NCI-H2107 treated with DMSO at 0.1 percent for 48 hours (cell line): ENCODE data around the gene CHMP1A.

Source experiments
- DNase-seq: peaks from one replicate; lab custom pipeline; 2025; ENCODE audit not compliant: unreplicated experiment; lab: John Stamatoyannopoulos, UW

Gene CHMP1A

DNA sequence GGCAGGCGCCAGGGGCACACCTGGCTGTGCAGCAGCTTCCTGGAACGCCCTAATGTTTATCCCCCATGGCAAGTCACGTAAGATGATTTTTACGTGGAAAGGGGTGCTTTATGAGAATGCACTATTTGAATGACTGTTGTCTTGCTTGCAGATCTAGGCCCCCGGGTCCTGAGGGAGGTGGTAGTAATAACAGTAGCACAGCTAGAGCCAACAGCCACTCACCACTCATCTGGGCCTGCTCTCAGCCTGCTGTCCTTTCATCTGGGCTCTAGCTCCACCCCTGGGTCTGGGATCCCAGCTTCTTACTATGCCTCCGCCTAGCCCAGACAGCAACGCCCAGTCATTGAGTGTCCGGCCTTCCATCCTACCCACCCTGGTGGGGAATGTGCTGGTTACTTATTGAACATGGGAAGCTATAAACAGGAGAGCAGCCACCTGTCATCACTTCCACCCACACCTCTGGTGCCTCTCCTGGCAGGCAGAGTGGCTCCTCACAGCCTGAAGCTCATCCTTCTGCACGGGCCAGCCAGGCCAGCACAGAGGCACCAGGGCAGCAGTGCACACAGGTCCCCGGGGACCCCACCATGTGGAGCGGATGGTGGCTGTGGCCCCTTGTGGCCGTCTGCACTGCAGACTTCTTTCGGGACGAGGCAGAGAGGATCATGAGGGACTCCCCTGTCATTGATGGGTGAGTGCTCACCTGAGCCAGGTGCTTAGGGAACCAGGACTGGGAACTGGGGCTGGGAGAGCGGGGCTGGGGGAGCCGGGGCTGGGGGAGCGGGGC is 27.5 kb downstream of the CHMP1A start:
- no peak for DNase-seq

- DNase-seq, result no peak
Observed at GRCh38 chr16:89624777-89625761, 32.4 kb downstream of the CHMP1A start.

DNA sequence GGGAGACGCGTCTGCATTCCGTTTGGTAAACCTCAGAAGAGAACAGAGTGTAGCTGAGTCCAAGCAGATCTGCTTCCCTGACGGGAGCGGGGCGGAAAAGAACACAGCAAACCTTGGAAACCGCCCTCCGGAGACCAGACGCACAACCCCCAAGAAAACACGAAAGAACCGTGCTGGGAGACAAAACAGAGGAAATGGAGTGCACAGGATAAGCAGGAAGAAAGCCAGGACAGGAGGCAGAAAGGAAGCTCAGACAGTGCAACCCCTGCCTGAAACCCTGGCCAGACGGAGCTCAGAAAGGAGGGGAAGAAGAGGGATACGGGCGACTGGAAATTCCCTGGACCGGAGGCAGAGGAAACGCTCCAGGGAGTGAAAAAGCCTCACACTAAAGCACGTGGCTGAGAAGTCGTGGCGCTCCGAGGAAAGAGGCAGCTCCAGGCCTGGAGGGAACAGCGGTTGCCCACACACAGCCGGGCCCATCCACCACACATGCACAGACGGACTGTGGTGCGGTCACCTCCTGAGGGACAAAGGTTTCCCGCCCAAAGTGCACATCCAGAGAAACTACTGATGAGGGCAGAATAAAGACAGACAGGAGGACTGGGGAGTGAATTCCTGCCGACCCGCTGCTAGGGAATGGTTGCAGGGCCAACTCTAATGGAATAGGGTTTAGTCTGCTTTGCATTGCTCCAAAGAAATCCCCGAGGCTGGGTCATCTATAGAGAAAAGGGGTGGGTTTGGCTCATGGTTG is 33.8 kb downstream of the CHMP1A start:
- DNase-seq, result no peak

DNA sequence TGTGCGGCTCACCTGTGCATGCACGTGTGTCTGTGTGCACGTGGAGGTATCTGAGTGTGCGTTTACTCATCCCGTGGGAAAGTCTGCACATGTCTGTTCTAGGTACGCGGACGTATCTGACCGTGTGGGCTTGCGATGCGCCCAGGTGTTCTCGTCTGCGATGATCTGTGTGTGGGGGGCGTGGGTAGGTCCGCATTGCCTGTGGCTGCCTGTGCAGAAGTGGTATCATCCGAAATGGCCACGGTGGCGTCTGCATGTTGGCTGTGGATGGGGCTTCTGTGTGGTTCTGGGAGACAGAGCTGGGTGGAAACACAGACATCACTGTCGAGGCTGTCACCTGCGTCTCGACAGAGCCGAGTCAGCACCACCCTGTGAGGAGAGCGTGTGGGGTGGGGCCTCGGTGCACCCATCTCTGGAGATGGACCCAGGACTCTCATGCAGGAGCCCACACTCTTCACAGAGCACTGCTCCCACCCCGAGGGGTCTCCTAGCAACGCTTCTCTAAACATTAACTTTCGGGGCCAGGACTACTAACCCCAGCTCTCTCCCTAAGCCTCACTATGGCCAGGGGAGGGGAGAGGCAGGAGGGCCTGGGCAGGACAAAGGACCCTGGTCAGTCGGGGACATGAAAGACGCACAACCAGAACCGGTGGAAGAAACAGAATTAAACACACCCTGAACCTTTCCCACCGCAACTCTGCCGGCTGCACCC is 35.7 kb downstream of the CHMP1A start:
- no peak for DNase-seq

- DNase-seq, result no peak
Observed at GRCh38 chr16:89621136-89621697, 36.3 kb downstream of the CHMP1A start.

DNA sequence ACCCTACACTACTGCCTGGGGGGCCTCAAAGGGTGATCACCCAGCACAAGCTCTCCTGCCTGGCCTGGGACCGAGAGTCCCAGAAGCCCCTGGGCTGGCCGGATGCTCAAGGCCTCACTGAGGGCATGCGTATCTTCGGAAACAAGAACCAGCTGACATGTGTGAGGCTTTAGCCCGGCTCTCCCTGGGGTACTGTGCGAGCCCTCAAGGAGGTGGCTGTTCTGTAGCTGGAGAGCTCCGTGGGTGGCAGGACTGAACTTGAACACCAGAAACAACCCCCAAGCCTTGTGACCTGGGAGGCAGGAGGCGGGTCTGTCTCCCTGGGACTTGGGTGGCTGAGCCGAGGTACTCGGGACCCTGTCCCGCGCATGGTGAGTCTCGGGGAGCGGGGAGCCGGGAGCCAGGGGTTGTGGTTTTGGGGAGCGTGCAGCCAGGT is 37.1 kb downstream of the CHMP1A start:
- DNase-seq, result no peak

GRCh38 chr16:89619840-89620239 is 37.7 kb downstream of the CHMP1A start:
- no peak for DNase-seq

DNA sequence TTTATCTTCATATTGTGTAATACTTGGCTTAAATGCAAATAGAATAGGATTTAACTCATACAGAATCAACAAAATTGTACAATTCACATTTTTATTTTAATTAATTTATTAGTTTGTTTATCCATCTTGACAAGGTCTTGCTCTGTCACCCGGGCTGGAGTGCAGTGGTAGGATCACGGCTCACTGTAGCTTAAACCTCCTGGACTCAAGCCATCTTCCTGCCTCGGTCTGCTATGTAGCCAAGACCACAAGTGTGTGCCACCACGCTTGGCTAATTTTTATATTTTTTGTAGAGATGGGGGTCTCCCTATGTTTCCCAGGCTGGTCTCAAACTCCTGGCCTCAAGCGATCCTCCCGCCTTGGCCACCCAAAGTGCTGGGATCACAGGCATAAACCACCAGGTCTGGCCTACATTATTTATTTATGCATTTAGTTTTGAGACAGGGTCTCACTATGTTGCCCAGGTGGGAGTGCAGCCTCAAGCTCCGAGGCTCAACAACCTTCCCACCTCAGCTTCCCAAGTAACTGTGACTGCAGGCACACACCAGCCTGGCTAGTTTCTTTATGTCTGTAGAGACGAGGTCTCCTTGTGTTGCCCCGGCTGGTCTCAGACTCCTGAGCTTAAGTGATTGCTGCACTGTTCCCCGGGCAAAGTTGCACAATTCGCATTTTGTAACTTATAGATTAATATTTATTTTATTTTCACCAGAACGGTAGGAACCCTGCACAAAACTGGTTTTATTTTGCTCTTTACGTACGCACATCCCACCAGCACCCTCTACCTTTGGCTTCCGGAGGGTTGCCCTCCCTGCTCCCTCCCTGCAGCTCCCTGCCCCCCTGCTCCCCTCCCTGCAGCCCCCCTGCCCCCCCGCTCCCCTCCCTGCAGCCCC is 39.2 kb downstream of the CHMP1A start:
- DNase-seq, result no peak

DNA sequence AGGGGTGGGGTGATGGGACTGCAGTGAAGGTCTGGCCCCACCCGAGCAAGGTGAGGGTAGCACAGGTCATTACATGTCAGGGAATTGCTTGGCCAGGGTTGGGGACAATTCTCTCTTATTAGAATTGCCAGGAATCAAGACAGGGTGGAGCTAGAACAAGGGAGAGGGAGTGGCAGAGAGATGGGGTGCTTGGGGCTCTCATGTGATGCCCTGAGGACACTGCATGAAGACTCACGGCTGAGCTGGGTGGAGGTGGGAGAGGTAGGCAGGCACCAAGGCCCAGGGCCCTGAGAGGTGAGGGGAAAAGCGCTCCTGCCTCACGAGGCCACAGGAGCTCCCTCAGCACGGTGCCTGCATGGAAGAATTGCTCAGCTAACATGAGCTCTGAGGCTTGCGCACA is 40.5 kb downstream of the CHMP1A start:
- DNase-seq, result no peak

DNA sequence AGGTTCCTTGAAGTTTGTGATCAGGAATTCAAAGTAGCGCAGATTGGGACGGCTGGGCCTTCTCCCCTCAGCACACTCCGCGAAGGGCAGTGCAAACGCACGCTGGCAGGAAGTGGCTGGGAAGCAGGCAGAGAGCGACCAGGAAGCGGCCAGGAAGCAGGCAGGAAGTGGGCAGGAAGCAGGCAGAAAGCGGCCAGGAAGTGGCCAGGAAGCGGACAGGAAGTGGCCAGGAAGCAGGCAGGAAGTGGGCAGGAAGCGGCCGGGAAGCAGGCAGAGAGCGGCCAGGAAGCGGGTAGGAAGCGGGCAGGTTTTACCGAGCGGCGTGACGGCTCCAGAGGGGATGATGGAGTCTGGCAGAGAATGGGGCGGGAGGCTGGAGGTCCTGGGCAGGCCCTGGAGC is 40.9 kb downstream of the CHMP1A start:
- no peak for DNase-seq

DNA sequence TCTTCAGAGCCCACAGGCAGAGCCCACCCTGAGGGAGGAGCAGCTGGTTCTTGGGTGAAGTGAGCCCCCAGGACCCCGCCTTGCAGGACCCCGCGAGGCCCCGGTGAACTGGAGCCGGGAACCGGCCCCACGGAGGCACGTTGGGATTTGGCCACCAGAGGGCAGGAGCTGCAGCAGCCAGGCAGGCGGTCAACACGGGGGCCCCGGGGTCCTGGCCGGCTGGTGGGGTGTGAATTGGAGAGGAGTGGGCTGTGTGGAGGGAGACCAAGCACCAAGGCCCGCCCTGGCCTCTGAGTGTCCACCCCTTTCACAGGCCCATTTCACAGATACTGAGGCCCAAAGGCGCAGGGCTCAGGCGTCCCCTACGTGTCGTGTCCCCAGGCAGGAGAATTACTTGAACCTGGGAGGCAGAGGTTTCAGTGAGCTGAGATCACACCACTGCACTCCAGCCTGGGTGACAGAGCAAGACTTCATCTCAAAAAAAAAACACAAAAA is 41.9 kb downstream of the CHMP1A start:
- DNase-seq, result no peak

- DNase-seq, result no peak
Observed at GRCh38 chr16:89615176-89615575, 42.3 kb downstream of the CHMP1A start.

DNA sequence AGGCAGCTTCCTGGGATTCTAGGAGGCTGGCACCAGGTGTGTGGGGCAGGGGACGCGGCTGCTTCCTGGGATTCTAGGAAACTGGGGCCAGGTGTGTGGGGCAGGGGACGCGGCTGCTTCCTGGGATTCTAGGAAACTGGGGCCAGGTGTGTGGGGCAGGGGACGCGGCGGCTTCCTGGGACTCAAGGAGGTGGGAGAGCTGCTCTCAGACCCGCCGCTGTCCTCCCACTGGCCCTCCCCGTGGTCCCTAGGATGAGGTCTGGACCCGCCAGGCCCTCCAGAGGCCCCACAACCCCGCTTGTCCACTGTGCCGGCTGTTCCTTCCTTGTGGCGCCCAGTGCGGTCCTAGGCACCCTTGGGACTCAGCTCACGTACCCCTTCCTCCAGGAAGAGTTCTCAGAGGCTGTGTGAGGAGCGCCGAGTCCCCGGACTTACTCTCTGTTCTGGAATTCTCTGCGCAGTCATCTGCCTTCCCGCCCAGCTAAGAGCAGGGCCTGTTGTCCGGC is 43.5 kb downstream of the CHMP1A start:
- DNase-seq, result no peak

- no peak for DNase-seq
Observed at GRCh38 chr16:89613231-89613953, 44.1 kb downstream of the CHMP1A start, which contains the start of gene DPEP1. Gene DPEP1, plus strand, starts transcription at chr16:89613642. Its CDS starts 16,769 bp downstream, at chr16:89630411.

GRCh38 chr16:89612415-89613166 is 44.9 kb downstream of the CHMP1A start:
- no peak for DNase-seq

- DNase-seq, result no peak
Observed at GRCh38 chr16:89610108-89610453, 47.4 kb downstream of the CHMP1A start.

DNA sequence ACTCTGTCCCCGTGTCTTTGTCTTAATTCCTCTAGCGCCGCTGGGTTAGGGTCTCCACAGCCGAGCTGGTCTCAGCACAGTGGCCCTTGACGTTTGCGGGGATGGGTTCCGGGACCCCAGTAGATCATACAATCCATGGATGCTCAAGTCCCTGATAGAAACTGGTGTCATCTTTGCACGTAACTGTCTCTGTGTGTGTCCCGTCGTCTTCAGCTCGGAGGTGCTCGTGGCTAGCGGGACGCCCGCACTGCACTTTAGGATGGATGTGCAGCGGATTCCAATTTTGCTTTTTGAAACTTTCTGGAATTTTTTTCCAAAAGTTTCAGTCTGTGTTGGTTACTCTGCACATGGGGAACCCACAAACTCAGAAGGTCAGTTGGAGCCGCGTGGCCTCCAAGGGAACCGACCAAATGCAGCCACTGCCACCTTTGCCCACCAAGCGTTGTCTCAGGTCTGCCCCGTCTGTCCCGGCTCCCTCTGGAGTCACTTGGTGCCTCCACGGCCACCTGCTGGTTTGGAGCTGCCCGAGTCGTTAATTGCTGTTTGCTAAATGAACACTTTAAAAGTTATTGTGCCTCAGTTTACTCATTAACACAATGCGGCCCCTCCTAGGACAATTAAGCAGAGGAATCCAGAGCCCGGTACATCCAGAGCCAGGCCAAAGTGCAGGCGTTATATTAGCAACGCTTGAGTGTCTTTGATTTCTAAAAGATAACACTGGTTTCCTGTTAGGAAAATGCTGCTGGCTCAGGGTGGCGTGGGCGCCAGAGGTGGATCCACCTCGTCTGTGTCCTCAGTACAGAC is 49.4 kb downstream of the CHMP1A start:
- no peak for DNase-seq
